CD4-positive, alpha-beta T cell treated with Interleukin-15 for 4 hours (primary cell): ENCODE data around the gene GGCX.
"Not testable (repeated sequence)": the region's sequence is repeated elsewhere in the genome, so short reads cannot be mapped to it uniquely, and the experiment has no call there.

Experiments used
- DNase-seq: peaks from one replicate; pipeline ENCODE4 v3.0.0-alpha.2; 2020; ENCODE audit warnings: low spot score

The GGCX gene

DNA sequence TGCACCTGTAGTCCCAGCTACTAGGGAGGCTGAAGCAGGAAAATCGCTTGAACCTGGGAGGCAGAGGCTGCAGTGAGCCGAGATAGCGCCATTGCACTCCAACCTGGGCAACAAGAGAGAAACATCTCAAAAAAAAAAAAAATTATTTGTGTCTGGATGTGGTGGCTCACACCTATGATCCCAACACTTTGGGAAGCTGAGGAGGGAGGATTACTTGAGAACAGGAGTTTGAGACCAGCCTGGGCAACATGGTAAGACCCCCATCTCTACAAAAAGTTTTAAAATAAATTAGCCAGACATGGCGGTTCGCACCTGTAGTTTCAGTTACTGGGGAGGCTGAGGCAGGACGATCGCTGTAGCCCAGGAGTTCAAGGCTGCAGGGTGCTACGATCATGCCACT, 14.4 kb upstream of the GGCX start:
- DNase-seq, result no peak

DNA sequence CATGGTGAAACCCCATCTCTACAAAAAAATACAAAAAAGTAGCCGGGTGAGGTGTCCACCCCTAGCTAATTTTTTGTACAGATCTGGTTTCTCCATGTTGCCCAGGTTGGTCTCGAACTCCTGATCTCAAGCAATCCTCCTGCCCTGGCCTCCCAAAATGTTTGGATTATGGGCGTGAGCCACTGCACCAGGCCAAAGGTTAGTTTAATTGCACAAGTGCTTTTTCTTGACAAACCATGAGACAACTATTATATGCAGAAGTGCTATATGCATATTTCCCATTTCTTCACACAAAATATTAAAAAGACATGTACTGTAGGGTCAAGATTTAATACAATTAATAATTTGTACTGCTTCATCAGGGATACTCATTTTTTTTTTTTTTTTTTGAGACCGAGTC, 5.0 kb upstream of the GGCX start:
- no peak for DNase-seq

DNA sequence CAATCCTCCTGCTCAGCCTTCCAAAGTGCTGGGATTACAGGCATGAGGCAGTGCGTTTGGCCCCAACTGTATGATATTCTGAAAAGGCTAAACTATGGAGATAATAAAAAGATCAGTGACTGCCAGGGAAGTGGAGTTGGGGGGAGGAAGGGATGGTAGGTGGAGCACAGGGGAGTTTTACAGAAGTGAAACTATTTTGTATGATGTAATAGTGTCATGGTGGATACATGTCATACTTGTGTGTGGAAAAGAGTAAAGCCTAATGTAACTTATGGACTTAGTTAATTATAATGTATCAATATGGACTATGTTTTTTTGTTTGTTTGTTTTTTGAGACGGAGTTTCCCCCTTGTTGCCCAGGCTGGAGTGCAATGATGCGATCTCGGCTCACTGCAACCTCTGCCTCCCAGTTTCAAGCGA, 2.9 kb upstream of the GGCX start:
- DNase-seq, result no peak

DNA sequence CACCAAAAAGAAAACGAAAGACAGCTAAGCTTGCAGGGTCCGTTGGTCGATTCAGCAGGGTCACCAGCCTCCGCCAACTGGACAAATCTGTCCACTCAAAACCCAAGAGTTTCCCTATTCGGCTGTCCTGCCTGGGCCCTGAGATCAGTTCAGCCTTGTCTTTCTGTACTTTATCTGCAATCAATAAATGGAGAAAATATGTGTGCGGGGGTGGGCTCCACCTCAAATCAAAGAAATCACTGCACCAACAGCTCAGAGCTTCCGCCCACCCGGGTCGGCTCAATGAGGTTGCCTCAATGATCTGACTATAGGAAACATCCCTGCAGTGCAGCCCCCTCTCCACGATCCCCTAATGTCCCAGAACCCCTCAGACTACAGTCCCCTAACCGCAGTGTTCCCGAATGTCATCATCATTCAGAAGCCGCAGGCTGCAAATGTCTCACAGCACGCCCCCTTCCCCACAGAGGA, 447 bp downstream of the GGCX start:
- DNase-seq, result no peak

DNA sequence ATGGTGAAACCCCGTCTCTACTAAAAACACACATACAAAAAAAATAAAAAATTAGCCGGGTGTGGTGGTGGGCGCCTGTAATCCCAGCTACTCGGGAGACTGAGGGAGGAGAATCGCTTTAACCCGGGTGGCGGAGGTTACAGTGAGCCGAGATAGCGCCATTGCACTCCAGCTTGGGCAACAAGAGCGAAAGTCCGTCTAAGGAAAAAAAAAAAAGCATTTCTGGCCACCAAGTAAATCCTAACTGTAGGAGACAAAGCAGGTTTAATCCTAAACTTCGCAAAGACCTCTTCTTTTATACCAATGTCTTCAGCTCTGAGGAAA, 928 bp downstream of the GGCX start:
- not testable (repeated sequence) for DNase-seq

DNA sequence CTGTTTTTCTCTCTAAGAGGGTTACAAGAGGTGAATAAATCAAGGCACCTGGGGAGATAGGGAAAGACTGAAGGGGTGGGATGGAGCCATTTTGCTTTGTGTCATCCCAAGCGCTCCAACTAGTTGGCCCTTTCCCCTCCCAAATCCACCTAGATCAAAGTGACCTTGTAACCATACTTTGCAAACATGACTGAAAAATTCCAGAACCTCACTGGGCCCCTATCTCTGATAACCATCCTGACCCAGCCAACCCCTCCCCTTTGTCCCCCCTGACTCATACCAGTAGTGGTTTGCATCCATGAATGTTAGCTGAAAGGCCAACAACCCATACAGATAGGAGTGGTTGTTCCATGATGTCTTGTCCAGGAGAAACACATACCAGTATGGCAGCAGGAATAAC, 3.1 kb downstream of the GGCX start:
- no peak for DNase-seq

DNA sequence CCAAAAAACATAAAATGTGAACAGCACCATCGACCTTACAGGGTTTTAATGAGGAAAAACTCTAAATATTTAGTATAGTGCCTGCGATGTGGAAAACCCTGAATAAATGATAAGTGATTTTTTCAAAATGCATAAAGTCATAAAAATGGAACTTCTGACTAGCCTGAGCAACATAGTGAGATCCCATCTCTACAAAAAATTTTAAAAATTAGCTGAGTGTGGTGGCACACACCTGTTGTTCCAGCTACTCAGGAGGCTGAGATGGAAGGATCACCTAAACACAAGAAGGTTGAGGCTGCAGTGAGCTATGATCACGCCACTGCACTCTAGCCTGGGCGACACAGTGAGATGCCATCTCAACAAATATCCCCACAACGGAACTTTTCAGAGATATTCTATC, 4.2 kb downstream of the GGCX start:
- DNase-seq, result no peak

DNA sequence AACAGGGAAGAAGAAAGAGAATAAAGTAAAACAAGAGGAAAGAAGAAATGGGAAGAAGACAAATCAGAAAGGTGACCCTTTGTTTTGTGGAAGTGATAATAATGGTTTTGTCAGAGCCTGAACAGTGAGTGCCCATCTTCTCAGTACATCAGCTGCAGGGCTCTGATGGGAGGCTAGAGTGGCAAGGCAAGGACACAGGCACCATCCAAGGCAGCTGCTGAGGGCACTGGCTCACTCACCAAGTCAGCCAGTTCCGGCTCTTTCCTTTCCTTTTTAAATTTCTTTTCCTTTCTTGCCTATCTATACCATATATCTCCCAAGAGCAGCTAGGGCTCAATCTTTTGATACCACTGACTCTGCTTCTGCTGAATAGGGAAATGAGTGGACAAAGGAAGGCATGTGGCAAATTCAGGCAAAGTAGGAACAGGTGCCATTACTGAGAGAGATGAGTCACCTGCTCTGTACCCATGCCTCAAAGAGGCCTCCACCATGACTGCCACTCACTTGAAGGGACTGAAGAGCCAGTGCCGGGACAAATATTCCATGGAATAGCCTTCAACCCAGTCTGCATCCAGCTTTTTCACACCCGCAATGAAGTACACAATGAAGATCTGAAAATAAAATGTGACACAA, 6.2 kb downstream of the GGCX start:
- DNase-seq, result no peak

DNA sequence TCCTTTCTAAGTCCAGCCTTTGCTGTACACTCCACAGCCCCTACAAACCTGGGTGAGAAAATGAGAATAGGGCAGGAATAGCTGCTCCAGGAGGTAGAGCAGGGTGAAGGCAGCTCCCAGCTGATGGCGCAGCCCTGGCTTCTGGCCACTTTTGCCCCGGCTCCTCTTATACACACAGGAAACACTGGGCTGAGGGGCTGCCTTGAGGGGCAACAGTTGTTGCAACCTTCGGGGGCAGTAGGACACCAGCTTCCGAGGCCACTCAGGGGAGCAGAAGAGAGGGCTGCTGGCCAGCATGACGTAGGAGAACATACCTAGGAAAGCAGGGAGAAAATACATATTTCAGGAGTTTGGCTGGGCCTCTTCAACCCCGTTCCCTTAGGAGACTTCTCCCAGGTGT, 8.1 kb downstream of the GGCX start:
- DNase-seq, result no peak

DNA sequence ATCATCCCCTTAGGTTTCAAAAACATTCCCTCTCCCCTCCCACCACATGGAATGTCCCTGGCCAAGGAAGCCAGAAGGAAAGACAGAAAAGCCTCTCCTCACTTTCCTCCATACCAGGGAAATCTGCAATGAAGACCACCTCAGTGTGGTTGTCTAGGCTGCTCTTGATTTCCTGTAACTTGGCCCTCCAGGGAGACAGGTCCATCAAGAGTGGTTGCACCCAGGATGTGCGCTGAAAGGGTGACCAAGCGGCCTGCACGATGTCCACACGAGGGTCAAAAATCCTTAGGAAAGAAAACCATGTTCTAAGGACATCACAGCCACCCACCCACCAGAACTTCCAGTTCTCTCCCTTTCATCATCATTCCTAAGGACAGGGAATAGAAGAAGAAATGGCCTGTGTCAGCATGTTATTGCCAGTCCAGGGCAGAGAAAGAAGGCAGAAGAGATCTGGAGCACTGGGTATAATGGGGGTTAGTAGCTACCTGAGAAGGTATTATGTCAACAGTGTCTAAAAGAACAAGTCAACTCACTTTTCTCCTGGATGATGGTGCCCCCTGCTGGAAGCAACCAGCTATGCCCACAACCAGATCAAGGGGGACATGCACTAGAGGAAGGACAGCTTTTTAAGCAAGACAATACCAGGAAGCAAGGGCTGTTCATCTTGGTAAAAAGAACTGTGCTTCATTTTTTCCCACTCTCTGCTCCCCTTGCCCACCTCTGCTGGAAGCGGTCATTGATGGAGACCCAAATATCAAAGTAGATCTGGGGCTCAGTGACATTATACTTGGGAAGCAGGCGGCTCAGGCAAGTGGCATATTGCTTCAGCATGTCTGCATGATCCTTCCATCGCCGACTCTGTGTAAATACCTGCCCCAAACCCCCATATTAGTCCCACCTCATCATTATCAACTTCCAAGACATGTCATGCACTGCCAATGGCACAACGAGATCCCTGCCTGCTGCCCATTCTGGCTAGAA, 9.3 kb downstream of the GGCX start:
- peak; percentile 92 for DNase-seq

DNA sequence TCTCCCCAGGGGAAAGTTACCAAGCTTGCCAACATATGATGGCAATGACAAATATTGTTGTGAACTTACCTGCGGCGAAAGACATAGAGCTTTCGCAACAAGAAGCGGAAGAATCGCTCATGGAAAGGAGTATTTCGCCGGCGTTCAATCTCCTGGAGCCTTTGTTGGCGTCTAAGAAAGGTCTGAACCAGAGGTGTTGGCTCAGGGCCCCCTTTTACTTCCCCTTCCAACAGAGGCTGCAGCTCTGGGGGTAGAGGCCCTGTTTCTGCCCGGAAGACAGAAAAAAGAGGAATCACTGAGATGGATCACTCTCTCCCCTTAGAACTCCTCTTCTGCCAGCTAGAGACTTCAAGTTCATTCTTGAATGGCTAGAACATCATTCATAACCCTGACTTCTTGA, 10.8 kb downstream of the GGCX start:
- DNase-seq, result no peak

DNA sequence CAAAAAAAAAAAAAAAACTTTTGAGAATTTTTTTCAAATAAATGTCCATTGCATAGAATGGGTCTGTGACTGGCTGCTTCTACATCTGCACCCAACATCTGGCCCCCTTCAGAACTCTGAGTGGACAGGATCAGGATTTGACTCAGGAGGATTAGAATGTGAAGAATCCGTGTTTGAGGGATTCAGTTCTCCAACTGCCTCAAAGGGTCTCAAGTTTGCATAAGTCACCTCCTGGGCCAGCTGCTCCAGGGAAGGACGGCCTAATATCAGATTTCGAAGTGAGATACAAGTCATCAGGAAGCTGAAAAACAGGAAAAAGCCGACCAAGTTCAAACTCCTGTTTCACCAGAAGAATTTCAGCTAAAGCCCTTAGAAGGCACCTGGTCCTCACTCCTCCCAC, 11.5 kb downstream of the GGCX start:
- DNase-seq, result no peak

DNA sequence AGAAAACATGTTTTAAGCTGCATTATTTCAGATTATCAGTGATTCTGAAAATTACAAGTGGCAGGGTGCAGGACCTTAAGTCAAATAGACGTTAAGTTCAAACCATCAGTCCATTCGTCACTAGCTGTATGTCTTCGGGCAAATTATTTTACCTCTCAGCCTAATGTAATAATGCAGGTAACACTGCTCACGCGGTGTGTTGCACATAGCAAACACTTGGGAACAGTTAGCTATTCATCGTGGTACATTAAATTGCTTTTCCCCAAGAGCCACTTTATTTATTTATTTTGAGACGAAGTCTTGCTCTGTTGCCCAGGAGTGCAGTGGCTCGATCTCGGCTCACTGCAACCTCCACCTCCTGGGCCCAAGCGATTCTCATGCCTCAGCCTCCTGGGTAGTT, 12.2 kb downstream of the GGCX start:
- DNase-seq, result no peak

DNA sequence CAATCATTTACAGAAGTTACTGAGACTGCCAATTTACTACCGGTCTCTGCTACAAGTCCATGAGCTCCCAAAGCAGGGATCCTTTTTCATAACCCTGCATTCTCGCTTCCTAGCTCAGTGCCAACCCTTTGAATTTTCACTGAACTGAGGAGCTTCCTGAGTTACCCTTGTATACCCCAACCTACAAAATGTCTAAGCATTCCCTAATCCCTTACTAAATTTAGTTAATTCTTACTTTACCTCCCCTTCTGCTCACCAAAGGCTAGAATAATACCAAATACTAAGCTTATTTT, 12.7 kb downstream of the GGCX start:
- DNase-seq, result no peak

DNA sequence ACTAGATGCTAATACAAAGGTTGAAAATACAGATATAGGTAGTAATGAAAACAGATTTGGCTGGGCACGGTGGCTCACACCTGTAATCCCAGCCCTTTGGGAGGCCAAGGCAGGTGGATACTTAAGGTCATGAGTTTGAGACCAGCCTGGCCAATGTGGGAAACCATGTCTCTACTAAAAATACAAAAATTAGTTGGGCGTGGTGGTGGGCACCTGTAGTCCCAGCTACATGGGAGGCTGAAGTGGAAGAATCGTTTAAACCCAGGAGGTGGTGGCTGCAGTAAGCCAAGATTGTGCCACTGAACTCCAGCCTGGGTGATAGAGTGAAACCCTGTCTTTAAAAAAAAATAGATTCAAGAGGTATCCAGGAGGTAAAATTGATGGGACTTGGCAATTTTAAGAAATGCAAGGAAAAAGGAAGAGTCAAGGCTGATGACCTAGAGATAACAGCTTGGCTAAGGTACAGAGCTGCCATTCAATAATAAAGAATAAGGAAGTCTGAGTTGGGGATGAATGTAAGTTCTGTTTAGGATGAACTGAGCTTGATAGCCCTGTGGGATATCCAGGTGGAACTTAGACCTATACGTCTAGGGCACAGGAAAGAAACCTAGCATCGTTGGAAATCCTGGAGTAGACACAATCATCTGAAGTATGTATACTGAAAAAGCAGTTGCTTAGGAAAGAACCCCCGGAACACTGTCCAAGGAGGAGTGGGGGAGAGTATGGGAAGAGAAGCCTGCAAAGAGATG, 13.3 kb downstream of the GGCX start:
- no peak for DNase-seq

DNA sequence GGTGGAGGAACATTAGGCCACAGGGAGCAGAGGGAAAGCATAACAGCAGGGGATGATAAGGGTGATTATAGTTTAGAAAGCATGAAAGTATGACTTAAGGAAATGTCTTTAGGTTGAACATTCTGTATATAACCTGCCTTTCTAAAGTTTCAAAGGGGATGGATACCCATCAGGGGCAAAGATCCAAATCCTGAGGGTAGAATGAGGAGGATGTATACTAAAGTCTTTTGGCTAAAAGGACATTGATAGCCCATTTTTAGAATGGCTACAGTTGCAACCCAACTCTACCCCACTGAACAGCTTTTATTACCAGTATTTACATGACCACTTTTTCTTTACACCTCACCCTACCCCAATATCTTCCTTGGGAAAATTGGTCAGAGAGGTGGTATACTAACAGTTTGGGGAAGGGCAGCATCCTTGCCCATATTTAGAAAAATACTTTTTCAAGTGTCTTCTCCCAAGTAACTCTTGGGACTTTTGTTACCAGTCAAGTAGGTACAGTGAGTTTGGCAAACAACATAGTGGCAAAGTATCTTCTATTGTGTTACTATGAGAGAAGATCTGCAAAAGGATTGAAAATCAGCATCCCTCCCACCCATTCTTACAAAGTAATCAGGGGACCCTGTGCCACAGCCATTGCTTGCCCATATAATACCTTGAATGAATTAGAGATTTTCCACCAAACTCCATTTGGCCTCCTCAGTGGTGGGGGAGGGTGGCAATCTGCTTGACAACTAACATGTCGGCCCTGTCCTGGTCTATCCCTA, 14.0 kb downstream of the GGCX start:
- DNase-seq, result no peak

DNA sequence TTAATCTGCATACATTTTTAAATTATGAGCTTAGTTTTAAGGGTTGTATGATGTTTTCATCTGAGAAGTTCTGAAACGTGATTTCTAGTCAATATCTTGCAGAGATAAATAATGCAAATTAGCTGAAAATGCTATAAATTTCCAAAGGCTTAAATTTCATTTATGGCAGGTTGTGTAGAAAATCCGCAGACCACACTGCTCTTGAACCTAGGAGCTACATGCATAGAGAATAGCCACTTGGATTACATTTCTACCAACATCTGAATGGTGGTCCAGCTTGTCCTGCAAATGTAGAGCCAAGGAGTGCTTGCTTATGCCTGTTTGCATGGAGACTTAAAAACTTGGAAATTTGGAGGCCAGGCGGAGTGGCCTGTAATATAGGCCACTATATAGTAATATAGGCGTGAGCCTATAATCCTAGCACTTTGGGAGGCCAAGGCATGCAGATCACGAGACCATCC, 15.5 kb downstream of the GGCX start:
- DNase-seq, result no peak

DNA sequence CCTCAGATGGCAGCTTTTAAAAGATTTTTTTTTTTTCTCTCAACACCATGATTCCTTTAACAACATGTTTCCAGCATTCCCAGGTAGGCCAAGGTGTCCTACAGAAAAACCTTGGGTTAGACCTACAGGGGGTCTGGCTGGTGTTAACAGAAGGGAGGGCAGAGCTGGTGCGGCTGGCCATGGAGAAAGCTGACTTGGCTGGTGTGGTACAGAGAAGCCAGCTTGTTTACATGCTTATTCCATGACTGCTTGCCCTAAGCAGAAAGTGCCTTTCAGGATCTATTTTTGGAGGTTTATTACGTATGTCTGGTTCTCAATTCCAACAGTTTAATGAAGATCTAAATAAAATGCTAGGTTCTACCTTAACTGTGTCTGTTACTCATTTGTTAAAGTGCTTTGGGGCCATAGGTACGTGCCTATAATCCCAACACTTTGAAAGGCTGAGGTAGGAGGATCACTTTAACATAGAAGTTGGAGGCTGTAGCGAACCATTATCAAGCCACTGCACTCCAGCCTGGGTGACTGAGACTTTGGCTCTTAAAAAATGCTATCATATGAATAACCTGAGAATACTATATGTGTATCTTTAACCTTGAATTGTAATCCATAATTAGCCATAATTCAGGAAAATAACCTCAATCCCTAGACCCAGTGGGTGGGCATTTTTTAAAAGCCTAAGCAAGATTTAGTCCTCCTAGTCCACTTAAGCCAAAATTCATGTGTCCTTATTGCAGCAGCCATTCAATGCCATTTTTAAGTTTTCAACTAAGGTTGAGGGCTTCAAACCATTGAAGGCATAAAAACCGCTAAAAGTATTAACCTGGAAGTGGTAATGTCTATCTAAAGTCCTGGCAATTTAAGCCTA, 16.1 kb downstream of the GGCX start:
- not testable (repeated sequence) for DNase-seq

DNA sequence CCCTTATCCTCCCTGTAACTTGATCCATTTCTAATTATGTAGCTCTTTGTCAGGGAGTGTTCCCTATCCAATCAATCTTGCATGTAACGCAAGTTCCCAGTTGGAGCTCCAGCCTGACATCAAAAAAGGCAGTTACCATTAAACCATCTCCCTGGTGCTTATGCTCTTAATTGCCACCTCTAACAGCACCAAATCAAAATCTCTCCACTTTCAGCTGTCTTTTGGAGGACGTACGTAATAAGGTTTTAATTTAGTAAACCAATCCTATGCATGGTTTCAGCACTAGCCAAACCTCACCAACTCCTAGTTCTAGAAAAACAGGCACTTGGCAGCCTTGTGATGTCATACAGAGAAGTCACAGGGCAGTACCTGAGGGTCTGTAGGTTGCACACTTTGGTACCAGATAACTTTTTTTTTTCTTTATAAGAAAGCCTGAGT, 17.0 kb downstream of the GGCX start:
- DNase-seq, result not testable (repeated sequence)

DNA sequence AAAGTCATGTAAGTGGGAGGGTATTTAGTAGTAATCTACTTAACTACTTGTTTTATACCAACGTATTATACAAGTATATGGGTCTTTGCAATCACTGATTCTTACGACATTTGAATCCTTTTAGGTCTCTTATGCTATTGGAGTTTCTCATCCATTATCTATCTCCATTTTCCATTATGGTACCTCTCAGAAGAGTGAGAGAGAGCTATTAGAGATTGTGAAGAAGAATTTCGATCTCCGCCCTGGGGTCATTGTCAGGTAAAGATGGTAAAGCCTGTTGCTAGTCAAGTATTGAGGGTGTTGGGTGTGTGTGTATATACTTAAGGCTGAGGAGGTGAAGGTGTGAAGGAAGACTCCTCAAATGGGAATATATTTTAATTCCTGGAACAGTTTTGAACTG, 18.5 kb downstream of the GGCX start:
- DNase-seq, result no peak
